Measurements from ENCODE around the gene FOXP1.

- no peak for TF ChIP-seq BHLHE40 (IDR thresholded peaks at IDR 0.05; ENCODE audit: borderline replicate concordance)
- TF ChIP-seq FOXK2 (IDR thresholded peaks at IDR 0.05): no peak
- no peak for TF ChIP-seq NFRKB (IDR thresholded peaks at IDR 0.05)
- no peak for TF ChIP-seq FOXA1 (IDR thresholded peaks at IDR 0.05)
- TF ChIP-seq PKNOX1 (IDR thresholded peaks at IDR 0.05): no peak
- no peak for TF ChIP-seq SP1 (IDR thresholded peaks at IDR 0.05)
Measured at GRCh38 chr3:71575433-71575832, 8.1 kb downstream of the FOXP1 start.

Data from HEK293T (cell line).